DLD1 (cell line): Measurements from ENCODE around the gene DAO.
"Not testable (repeated sequence)": the region's sequence is repeated elsewhere in the genome, so short reads cannot be mapped to it uniquely, and the experiment has no call there.

Experiments used
- in situ Hi-C: cut with HindIII; loops from 2 replicates; pipeline ENCODE4 v1.10.0; 2017; ENCODE audit warnings: low sequenced_read_pairs

The DAO gene

DNA sequence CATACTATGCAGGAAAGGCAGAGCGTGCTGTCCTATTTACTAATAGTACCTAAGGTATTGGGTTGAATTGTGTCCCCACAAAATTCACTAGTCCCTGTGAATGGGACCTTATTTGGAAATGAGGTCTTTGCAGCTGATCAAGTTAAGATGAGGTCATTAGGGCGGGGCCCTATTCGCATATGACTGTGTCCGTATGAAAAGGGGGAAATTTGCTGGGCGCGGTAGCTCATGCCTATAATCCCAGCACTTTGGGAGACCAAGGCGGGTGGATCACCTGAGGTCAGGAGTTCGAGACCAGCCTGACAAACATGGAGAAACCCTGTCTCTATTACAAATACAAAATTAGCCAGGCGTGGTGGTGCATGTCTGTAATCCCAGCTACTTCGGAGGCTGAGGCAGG, 13.8 kb upstream of the DAO start:
- in situ Hi-C loops: not testable (repeated sequence)

DNA sequence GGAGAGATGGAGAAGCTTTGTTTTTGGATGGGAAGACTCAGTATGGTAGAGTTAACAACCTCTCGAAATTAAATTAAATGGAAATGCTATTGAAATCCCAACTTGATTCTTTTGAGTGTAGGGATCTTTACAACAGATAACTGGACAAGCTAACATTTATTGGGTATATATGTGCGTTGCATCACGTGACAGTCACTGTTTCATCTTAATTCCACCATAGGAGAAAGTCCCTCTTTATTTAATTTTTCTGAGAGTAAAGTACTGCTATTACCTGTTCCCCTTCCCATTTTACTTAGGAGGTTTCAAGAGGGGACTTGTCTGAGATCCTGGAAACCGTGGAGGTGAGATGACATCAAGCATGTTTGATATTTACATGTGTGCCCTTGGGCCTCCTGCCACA, 11.1 kb upstream of the DAO start:
- in situ Hi-C loops: no loop called here

DNA sequence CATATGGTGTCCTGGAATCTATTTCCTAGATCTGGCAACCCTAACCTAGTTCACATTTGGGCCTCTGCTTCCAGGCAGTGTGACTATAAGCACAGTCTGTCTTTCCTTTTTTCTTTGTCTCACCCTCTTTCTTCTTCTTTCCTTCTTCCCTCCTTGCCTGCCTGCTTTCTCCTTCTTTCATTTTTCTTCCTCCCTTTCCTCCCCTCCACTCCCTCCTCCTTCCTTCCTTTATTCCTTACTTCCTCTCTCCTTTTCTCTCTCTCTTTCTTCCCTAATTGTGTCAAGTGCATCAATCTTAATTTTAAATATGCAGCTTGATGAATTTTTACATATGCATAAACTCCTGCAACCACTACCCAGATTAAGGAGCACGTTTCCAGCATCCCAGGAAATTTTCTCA, 4.6 kb upstream of the DAO start:
- in situ Hi-C loops: no loop called here

DNA sequence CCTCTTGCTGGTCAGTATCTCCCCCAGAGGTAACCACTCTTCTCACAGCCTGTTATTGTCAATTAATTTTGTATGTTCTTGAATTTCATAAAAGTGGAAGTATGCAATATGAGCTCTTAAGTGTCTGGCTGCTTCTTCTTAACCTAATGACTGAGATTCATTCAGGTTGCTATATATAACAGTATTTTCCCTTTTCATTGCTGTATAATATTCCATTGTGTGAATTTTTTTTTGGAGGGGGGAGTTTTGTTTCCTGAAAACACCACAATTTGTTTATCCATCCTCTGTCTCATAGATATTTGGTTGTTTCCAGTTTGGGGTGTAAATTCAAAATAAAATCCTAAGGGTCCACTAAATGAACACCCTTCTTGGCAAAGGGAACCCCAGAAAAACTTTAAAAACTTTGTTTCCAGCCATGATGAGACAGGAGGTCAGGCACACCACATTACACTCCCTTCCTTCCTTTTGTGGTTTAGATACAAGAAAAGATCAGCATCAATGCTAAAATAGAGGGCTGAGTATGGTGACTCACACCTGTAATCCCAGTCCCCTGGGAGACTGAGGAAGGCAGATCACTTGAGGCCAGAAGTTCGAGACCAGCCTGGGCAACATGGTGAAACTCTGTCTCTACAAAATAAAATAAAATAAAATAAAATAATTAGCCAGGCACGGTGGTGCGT, 4.1 kb upstream of the DAO start:
- in situ Hi-C loops: no loop called here

DNA sequence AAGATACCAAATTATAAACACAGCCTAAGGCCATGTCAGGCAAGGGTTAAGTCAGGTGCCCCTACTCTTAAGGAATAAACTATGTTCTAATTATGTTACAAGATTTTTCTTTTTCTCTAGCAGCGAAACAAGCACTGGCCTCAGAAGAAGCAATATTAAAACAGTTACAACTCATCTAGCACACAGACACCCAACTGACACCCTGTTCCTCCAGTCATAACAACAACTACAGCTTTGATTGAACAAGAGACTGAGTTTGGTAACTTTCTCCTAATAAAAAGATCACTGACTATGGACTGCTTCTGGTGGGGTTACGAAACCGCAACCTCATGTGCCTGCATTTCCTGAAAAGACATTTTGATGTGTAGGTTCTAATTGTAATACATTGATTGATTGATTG, 3.3 kb upstream of the DAO start:
- in situ Hi-C loops: no loop called here

DNA sequence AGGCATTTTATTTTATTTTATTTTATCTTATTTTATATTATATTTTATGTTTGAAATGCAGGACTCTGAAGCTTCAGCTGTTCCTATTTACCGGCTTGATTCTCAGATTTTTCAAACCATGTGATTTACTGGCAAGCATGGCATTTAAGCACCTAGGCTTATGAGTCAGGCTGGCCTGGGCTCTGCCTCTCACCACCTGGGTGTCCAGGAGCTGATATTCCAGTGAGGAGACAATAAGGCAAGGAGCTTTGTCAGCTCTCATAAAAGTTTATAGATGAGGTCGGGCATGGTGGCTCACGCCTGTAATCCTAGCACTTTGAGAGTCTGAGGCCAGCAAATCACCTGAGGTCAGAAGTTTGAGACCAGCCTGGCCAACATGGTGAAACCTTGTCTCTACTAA, 2.1 kb downstream of the DAO start:
- in situ Hi-C loops: no loop called here

DNA sequence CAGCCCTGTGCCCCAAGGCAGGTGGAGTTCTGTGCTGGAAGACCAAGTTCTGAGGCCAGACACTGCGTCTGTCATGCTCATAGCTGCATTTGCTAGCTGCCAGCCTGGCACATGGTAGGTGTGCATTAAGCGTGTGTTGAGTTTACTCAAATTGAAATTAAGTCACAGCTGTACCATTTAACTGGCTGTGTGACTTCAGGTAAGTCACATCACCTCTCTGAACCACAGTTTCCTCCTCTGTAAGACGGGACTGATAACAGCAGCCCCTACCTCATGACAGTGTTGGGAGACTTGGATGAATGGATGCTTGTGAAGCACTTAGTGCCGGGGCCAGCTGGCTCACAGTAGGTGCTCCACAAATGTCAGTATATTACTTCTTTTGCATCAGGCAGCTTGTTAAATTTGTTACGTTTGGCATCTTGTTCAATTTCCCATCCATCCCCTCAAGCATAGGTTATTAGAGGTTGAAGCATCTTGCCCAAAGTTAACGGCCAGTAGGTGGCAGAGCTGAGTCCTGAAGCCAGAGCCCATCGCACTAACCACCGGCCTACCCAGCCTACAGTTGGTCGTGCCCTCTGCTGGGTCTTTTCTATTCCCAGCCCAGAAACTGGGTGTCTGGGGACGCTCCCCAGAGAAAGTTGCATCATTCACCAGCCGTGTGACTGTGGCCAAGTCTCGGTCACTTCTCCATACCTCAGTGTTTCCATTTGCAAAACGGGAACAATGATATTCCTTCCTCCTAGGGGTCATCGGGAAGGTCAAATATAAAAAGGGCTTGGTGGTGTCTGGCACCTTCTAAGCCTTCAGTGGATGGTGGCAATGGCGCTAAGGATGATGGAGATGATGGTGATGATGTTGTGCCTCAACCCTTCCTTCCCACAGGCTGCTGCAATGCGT, 4.5 kb downstream of the DAO start:
- in situ Hi-C loops: no loop called here

DNA sequence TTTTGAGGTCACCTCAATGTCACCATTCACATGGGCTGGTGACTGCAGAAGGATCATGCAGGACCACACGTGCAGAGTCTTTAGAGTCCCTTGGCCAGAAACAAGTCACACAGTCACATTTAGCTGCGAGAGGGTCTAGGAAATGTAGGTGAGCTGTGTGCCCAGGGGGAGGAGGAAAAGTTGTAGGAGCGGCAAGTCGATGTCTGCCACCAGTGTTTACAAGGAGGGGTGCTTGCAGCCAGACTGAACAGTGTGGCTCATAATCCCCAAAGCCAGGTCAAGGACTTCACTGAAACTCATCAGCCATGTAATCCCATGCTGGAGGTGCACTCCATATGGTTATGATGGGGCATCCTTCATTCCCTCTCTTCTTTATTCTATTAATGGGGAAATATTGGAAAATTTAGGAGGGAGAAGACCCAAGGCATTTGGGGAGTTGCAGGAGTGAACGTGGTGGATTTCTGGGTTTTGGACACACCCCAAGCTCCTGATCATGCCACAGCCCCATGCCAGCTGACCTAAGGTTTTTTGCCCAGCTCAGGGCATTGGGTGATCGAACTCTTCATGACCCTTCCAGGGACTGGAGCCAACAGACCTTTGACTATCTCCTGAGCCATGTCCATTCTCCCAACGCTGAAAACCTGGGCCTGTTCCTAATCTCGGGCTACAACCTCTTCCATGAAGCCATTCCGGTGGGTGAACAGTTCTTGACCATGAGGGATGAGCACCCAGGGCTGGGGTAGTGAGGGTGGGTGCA, 7.2 kb downstream of the DAO start:
- in situ Hi-C loops: no loop called here

DNA sequence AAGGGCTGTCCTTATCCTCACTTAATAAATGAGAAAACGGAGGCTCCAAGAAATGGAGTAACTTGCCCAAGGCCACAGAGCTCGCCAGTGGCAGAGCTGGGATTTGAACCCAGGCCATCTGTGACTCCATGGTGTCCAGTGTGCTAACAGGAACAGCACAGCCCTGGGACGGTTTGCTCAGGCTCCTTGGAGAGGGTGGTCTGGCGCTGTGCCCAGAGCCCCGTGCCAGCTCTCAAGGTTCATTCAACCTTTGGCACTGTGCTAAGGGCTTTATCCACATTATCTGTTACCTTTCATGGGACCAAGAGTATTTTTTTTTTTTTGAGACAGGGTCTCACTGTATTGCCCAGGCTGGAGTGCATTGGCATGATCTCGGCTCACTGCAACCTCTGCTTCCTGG, 8.1 kb downstream of the DAO start:
- in situ Hi-C loops: no loop called here

DNA sequence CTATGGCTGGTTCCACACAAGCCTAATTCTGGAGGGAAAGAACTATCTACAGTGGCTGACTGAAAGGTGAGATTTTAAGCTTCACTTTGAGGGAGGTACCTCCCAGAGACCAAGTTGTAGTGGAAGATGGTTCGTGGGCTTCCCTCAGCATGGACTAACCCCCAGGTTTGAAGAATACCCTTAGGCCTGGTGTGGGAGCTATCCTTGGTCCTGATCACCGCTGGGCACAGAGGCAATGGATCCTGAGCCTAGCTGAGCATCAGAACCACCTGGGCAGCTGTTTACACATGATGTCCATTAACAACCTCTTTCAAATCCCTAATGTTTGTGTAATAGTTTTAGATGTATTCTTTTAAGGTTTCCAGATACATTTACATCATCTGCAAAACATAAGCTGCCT, 10.3 kb downstream of the DAO start:
- in situ Hi-C loops: no loop called here

DNA sequence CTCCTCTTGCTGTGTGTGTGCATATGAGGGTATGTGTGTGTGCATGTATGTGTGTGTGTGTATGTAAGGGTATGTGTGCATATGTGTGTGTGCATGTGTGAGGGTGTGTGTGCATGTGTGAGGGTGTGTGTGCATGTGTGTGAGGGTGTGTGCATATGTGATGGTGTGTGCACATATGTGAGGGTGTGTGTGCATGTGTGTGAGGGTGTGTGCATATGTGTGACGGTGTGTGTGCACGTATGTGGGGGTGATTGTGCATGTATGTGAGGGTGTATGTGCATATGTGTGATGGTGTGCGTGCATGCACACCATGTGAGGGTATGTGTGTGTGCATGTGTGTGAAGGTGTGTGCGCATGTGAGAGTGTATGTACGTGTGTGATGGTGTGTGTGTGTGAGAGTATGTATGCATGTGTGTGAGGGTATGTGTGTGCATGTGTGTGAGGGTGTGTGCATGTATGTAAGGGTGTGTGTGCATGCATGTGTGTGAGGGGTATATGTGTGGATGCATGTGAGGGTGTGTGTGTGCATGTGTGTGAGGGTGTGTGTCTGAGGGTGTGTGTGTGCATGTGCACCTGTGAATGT, 15.4 kb downstream of the DAO start:
- in situ Hi-C loops: no loop called here

DNA sequence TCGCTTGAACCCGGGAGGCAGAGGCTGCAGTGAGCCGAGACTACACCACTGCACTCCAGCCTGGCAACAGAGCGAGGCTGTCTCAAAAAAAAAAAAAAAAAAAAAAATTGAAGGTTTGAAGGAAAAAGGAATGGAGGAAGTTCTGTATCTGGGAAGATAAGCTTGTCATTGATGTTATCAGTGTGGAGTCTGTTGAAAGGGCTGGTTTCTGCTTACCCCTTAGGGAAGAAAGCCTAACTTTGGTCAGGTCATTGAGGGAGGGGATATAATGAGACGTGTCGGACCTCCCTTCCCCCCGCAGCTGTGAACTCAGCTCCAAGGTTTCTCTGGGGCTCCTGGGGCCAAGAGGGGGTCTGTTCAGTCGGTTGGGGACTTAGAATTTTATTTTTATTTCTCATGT, 16.4 kb downstream of the DAO start:
- in situ Hi-C loops: no loop called here

DNA sequence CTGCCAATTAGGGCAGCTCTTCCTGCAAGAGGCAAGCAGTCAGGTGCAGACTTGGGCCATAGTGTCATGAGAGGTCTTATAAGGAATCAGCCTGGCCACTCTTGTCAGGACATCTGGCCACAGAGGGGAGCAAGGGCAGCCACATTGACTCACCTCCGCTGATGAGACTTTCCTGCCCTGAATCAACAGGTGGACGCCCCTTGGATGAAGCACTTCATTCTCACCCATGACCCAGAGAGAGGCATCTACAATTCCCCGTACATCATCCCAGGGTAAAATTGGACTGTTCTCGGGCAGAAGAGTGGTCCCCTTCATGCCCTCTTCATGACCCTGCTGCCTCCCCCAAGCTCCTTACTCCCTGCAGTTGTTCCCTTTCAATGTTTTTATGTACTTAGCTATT, 16.9 kb downstream of the DAO start:
- in situ Hi-C loops: no loop called here

DNA sequence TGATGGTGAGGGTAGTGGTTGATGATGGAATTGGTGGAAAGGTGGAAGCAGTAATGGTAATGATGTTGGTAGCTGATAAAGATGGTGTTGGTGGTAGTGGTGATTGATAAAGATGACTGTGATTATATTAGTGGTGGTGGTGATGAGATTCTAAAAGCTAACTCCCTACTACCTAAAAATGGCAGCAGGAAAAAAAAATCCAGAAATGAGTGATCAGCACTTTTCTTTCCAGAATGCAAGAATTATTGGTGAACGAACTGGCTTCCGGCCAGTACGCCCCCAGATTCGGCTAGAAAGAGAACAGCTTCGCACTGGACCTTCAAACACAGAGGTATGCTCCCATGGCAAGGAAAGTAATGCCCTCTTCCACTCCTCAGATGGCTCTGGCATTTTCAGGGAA, 19.3 kb downstream of the DAO start:
- in situ Hi-C loops: no loop called here

DNA sequence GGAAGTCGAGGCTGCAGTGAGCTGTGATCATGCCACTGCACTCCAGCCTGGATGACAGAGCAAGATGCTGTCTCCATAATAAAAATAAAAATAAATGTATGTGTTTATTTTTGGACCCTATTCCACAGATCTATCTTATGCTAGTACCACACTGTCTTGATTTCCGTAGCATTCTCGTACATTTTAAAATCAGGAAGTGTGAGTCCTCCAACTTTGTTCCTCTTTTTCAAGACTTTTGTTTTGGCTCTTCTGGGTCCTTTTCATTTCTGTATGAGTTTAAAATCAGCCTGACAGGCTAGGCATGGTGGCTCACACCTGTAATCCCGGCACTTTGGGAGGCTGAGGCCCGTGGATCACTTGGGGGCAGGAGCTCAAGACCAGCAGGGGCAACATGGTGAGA, 25.8 kb downstream of the DAO start:
- in situ Hi-C loops: no loop called here

DNA sequence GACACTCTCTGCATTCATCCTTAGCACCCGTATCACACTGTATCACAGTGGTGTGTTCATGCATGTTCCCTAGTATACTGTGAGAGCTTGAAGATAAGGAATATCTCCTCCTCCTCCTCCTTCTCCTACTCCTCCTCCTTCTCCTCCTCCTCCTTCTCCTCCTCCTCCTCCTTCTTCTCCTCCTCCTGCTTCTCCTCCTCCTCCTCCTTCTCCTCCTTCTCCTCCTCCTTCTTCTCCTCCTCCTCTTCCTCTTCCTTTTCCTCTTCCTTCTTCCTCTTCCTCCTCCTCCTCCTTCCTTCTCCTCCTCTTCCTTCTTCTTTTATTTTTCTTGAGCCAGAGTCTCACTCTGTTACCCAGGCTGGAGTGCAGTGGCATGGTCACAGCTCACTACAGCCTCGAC, 27.1 kb downstream of the DAO start:
- in situ Hi-C loops: no loop called here

DNA sequence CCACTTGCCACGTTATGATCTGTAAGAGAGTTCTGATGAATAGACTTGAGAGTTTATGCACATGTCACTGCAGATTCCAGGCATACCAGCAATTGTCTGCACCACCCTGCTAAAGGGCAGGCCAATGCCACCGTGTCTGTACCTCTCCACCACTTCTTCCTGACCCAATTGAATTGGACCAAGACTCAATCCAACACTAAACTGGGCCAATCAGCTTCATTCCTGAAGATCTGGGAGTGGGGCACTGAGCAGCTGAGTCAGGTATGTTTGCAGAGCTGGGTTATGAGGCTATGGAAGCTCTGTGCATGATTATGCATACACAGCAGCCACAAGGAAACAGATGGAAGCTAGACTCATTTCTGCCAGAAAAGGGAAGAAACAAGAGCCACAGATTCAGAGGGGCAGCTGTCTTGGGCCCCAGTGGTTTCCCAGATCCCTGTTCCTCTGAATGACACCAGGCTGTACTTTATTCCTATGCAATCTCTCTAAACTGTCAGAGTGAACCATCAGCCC, 28.0 kb downstream of the DAO start:
- in situ Hi-C loops: no loop called here

DNA sequence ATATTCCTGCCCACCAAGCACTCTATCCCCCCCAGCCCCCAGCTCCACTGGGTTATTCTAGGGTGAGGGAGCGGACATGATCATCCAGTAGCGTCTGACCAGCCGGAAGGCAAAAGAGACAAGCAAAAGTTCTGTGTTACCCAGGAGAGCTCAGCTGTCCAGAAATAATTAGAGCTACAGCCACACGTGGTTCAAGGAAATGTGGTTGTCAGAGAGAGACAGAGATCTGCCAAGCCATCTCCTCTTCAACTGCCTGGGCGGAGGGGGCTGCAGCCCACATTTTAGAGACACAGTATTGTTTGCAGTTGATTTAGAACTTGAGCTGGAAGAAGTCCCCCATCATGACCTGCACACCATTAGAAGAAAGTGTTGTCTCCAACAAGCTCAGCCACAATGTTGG, 30.4 kb downstream of the DAO start:
- in situ Hi-C loops: no loop called here

DNA sequence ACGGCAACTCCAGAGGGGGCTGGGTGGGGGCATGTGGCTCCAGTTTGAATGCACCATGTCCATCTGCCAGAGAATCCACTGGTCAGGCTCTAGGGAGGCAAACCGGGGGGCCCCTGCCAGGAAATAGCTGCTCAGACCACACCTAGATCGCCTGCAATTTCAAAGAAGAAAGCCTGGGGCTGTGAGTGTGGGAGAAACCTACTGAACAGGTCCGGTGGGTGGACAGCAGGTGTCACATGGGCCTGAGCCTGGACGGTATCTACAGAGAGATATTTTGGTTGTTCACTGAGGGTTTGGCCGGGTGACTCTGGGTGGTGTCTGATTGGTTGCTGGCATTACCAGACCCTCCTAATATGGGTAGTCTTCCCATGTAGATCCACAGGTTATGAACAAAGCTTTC, 32.0 kb downstream of the DAO start:
- in situ Hi-C loops: no loop called here

DNA sequence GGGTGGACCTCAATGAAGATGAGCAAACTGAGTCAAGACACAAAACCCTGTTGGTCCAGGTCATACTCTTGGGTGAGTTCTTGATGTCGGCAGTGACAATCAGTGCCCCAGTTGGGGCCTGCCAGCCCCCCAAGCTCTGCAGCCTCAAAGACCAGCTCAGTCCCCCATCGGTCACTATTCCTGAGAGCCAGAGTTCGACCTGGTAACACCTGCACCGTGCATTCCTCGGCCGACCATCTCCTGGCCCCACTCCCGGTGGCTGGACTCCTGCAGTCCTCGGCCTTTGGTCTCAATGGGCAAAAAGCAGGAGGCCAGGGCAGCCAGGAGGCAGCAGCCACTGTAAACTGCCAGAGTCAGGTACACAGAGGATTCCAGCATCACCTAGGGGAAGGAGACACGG, 32.5 kb downstream of the DAO start:
- in situ Hi-C loops: no loop called here

DNA sequence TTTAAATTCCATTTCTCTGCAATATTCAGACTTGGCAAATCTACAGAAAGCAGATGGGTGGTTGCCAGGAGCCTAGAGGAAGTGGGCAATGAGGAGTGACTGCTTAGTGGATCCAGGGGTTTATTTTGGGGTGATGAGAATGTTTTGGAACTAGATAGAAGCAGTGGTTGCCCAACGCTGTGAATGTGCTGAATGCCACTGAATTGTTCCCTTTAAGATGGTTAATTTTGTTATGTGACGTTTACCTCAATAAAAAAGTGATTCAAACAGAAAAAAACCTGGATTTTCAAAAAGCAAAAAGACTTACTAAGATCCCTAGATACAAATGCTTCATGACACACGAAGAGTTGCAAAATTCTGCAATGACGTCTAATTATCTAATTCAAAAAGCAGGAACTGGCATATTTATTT, 34.2 kb downstream of the DAO start:
- in situ Hi-C loops: no loop called here
